ENCODE data around the gene GRAMD2B. TPM values are rescaled to one million over a fixed set of nuclear protein-coding genes. Genes with fewer than 3 reads are reported as not detected.

Gene GRAMD2B
- total RNA-seq, 1 donor: 89.8 TPM

DNA sequence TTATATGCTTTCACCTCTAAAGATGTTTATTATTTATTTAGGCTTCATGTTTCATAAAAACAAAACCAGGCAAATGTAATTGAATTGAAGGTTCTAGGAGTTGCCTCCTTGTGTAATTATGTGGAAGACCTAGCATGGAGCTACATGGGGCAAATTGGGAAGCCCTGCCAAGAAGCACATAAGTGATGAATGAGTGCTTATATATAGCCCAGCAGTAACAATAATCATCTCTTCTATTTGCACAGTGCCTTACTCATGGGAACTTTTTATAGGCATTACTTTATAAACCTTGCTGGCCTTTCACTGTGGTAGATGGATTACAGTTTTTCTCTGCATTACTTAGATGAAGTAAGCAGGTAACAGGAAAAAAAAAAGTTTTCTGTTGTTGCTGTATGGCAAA, 40.0 kb upstream of the GRAMD2B start:
- no peaks in the 10 kb centered on the region for H3K79me2 ChIP-seq (ENCODE audit: insufficient read depth, low read length)
- no peak overlapping the region for H3K4me3 ChIP-seq (ENCODE audit: insufficient read depth, low read length)
- H3K36me3 ChIP-seq (ENCODE audit: insufficient read depth, low read length): no peaks in the 10 kb centered on the region
- no peaks in the 10 kb centered on the region for H3K27me3 ChIP-seq (ENCODE audit: insufficient read depth, low read length)
- peak overlapping the region; percentile 58 for H3K27ac ChIP-seq (ENCODE audit: low read depth, low read length)
- TF ChIP-seq, protein P1, sequence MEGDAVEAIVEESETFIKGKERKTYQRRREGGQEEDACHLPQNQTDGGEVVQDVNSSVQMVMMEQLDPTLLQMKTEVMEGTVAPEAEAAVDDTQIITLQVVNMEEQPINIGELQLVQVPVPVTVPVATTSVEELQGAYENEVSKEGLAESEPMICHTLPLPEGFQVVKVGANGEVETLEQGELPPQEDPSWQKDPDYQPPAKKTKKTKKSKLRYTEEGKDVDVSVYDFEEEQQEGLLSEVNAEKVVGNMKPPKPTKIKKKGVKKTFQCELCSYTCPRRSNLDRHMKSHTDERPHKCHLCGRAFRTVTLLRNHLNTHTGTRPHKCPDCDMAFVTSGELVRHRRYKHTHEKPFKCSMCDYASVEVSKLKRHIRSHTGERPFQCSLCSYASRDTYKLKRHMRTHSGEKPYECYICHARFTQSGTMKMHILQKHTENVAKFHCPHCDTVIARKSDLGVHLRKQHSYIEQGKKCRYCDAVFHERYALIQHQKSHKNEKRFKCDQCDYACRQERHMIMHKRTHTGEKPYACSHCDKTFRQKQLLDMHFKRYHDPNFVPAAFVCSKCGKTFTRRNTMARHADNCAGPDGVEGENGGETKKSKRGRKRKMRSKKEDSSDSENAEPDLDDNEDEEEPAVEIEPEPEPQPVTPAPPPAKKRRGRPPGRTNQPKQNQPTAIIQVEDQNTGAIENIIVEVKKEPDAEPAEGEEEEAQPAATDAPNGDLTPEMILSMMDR (IDR thresholded peaks at IDR 0.05; ENCODE audit: extremely low read depth, low read depth, low read length): no peak
- no peak for DNase-seq (ENCODE audit: insufficient read length, low spot score, missing footprints)
- H3K4me2 ChIP-seq (ENCODE audit: insufficient read depth, low read length): peak overlapping the region; percentile 4
- no peak overlapping the region for H2AFZ ChIP-seq (ENCODE audit: low read length)
- no peaks in the 10 kb centered on the region for H4K20me1 ChIP-seq (ENCODE audit: insufficient read depth, low read length)
- no peaks in the 10 kb centered on the region for H3K9me3 ChIP-seq (ENCODE audit: low read depth, low read length)
- peaks cover 42% of the 10 kb centered on the region for H3K4me1 ChIP-seq (ENCODE audit: insufficient read depth, low read length)

DNA sequence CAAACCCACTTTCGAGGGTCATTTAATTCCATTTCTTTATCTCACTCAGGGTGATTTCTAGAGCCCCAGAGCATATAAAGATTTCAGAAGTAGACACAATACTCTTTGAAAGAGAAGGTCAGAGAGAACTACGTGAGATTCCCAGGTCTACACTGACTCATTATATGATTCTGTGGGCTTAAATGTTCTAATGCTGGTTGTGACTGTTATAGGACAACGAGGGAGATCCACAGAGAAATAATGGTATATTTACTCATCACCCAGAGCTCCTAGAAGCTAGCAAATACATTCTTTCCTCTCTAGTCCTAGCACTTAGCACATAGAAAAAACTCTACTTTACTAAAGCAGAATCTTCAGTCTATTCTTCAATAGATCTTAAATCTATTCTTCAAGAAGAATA, 39.4 kb upstream of the GRAMD2B start:
- H3K27me3 ChIP-seq (ENCODE audit: insufficient read depth, low read length): no peaks in the 10 kb centered on the region
- no peak overlapping the region for H2AFZ ChIP-seq (ENCODE audit: low read length)
- peak overlapping the region; percentile 58 for H3K27ac ChIP-seq (ENCODE audit: low read depth, low read length)
- peaks cover 42% of the 10 kb centered on the region for H3K4me1 ChIP-seq (ENCODE audit: insufficient read depth, low read length)
- no peak overlapping the region for H3K4me3 ChIP-seq (ENCODE audit: insufficient read depth, low read length)
- H3K79me2 ChIP-seq (ENCODE audit: insufficient read depth, low read length): no peaks in the 10 kb centered on the region
- no peak for DNase-seq (ENCODE audit: insufficient read length, low spot score, missing footprints)
- TF ChIP-seq, protein P1 (IDR thresholded peaks at IDR 0.05; ENCODE audit: extremely low read depth, low read depth, low read length): no peak
- H3K36me3 ChIP-seq (ENCODE audit: insufficient read depth, low read length): no peaks in the 10 kb centered on the region
- no peaks in the 10 kb centered on the region for H4K20me1 ChIP-seq (ENCODE audit: insufficient read depth, low read length)
- no peaks in the 10 kb centered on the region for H3K9me3 ChIP-seq (ENCODE audit: low read depth, low read length)
- peak overlapping the region; percentile 4 for H3K4me2 ChIP-seq (ENCODE audit: insufficient read depth, low read length)

DNA sequence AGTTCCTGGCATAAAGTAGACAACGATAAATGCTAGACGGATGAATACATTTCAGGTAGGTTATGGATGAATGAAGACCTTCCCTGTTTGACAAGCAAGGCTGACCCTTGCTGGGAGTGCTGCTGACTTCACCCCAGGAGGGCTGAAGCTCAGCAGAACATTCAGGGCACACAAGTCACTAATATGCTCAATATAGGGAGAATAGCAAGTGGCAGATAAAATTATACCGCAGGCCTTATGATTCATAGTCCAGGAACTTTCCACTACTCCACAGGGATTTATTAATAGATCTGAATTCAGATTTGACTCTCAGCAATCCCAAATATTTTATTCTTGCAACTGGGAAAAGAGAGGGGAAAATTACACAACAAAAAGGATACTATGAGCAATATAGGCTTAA, 38.2 kb upstream of the GRAMD2B start:
- peak overlapping the region; percentile 69 for H3K27ac ChIP-seq (ENCODE audit: low read depth, low read length)

More for the DNA sequence above, 38.2 kb upstream of the GRAMD2B start:
- no peaks in the 10 kb centered on the region for H3K27me3 ChIP-seq (ENCODE audit: insufficient read depth, low read length)
- DNase-seq (ENCODE audit: insufficient read length, low spot score, missing footprints): peak; percentile 46
- no peaks in the 10 kb centered on the region for H3K36me3 ChIP-seq (ENCODE audit: insufficient read depth, low read length)
- no peaks in the 10 kb centered on the region for H3K79me2 ChIP-seq (ENCODE audit: insufficient read depth, low read length)
- H3K4me3 ChIP-seq (ENCODE audit: insufficient read depth, low read length): no peak overlapping the region
- H4K20me1 ChIP-seq (ENCODE audit: insufficient read depth, low read length): no peaks in the 10 kb centered on the region
- no peaks in the 10 kb centered on the region for H3K9me3 ChIP-seq (ENCODE audit: low read depth, low read length)
- peak overlapping the region; percentile 36 for H3K4me2 ChIP-seq (ENCODE audit: insufficient read depth, low read length)
- TF ChIP-seq, protein P1 (IDR thresholded peaks at IDR 0.05; ENCODE audit: extremely low read depth, low read depth, low read length): no peak
- H3K4me1 ChIP-seq (ENCODE audit: insufficient read depth, low read length): peaks cover 42% of the 10 kb centered on the region
- no peak overlapping the region for H2AFZ ChIP-seq (ENCODE audit: low read length)

All from osteoblast (primary cell).